DND-41 (cell line): Measurements from ENCODE around the gene SYNE3.

ENCODE experiments used
- EZH2 ChIP-seq: IDR thresholded peaks from 3 replicates; pipeline ENCODE4 v1.6.1; 2012; ENCODE audit warnings: borderline replicate concordance, low read depth, mild to moderate bottlenecking, moderate library complexity, low read length, inconsistent platforms; ENCODE audit not compliant: severe bottlenecking
- TF ChIP-seq, protein P1 (sequence below): IDR thresholded peaks from 2 replicates; pipeline ENCODE4 v1.5.1; 2012; ENCODE audit warnings: borderline replicate concordance, low read length, moderate library complexity, mild to moderate bottlenecking; ENCODE audit not compliant: poor library complexity, severe bottlenecking; ENCODE audit errors: extremely low read depth

DNA sequence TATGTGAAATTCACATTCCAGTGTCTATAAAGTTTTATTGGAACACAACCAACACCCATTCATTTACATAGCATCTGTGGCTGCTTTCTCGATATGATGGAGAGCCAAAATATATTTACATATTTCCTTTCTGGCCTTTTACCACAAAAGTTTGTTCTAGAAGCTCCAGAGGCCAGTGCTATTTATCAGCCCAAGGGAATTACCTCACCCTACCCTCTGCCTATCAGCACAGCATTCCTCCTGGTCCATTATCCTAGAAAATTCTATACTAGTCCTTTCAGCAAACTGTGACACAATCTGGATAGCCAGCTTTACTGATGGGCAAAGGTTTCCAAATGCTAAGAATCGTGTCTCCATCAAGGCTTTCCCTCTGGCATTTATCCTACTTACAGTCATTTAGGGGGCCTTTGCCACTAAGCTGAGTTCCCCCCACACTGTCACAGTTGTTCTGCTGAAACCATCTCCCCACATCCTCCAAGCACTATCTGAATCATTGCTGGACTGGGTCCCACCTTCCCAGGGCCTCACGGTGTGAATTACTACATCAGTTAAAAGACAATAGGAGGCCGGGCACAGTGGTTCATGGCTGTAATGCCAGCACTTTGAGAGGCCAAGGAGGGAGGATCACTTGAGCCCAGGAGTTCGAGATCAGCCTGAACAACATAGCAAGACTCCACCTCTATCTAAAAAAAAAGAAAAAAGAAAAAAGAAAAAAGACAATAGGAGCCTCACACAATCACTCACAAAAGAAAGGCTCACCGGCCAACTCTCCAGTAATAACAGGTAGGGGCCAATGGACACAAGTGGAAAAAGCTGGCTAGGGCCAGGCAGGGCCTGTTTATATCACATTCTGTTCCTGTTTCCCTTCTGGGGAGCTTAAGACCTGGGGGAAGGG, 12.1 kb downstream of the SYNE3 start:
- TF ChIP-seq, protein P1, sequence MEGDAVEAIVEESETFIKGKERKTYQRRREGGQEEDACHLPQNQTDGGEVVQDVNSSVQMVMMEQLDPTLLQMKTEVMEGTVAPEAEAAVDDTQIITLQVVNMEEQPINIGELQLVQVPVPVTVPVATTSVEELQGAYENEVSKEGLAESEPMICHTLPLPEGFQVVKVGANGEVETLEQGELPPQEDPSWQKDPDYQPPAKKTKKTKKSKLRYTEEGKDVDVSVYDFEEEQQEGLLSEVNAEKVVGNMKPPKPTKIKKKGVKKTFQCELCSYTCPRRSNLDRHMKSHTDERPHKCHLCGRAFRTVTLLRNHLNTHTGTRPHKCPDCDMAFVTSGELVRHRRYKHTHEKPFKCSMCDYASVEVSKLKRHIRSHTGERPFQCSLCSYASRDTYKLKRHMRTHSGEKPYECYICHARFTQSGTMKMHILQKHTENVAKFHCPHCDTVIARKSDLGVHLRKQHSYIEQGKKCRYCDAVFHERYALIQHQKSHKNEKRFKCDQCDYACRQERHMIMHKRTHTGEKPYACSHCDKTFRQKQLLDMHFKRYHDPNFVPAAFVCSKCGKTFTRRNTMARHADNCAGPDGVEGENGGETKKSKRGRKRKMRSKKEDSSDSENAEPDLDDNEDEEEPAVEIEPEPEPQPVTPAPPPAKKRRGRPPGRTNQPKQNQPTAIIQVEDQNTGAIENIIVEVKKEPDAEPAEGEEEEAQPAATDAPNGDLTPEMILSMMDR: no peak
- no peak for TF ChIP-seq EZH2
